Sigmoid colon (tissue), 4 donors: Measurements from ENCODE around the gene PDS5A.

Source experiments
- EP300 ChIP-seq, 4 donors: sonication (generic); formaldehyde crosslinking; IDR thresholded peaks; one replicate each; pipeline ENCODE4 v1.6.1; 2017; ENCODE audit warnings: antibody characterized with exemption in 4 of 4
- POLR2A ChIP-seq, 2 donors: fragments of 450-650 bp; IDR thresholded peaks; one replicate each; pipeline ENCODE4 v1.6.1; 2016; ENCODE audit warnings: antibody characterized with exemption in 2 of 2, mild to moderate bottlenecking in 2 of 2, moderate library complexity in 2 of 2
- POLR2AphosphoS5 ChIP-seq, 4 donors: sonication (generic); formaldehyde crosslinking; IDR thresholded peaks; one replicate each; pipeline ENCODE4 v1.6.1; 2017; ENCODE audit warnings: antibody characterized with exemption in 4 of 4
- TF ChIP-seq, protein P1 (sequence below), 4 experiments: fragments of 450-650 bp in 3 of 4; fragments of 200-600 bp in 1 of 4; IDR thresholded peaks; one replicate each; pipeline ENCODE4 v1.5.1; 2016 to 2019; ENCODE audit warnings: antibody characterized with exemption in 4 of 4, mild to moderate bottlenecking in 3 of 4, moderate library complexity in 2 of 4

DNA sequence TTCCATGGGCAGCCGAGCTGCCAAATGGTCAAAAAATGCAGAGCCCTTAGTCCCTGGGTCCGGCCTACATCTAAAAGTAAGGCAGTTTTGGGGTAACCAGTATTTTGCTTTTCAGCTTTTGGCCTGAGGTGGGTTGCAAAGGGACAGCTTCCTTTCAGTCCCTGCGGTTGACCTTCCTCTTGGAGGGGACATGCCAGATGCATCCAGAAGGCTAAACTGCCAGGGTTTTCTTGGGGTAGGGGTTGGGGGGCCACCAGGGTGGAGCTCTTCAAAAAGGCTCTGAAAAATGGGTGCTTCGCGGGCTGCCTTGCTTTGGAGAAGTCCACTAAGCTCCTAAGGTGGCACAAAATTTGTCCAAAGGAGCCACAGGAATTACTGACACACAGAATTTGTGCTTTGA lies 159.1 kb downstream of the PDS5A start:
- TF ChIP-seq, protein P1, sequence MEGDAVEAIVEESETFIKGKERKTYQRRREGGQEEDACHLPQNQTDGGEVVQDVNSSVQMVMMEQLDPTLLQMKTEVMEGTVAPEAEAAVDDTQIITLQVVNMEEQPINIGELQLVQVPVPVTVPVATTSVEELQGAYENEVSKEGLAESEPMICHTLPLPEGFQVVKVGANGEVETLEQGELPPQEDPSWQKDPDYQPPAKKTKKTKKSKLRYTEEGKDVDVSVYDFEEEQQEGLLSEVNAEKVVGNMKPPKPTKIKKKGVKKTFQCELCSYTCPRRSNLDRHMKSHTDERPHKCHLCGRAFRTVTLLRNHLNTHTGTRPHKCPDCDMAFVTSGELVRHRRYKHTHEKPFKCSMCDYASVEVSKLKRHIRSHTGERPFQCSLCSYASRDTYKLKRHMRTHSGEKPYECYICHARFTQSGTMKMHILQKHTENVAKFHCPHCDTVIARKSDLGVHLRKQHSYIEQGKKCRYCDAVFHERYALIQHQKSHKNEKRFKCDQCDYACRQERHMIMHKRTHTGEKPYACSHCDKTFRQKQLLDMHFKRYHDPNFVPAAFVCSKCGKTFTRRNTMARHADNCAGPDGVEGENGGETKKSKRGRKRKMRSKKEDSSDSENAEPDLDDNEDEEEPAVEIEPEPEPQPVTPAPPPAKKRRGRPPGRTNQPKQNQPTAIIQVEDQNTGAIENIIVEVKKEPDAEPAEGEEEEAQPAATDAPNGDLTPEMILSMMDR (IDR thresholded peaks at IDR 0.05) = no peak
- TF ChIP-seq POLR2AphosphoS5 (IDR thresholded peaks at IDR 0.05) = no peak
- TF ChIP-seq POLR2A (IDR thresholded peaks at IDR 0.05) = no peak
- no peak for TF ChIP-seq EP300 (IDR thresholded peaks at IDR 0.05)
